T-cell (primary cell): ENCODE measurements around the gene PNPLA3. TPM values are rescaled to one million over a fixed set of nuclear protein-coding genes. Genes with fewer than 3 reads are reported as not detected.

ENCODE experiments used
- ATAC-seq, 4 experiments: fragments of 200-7000 bp in 3 of 4; fragments of 150-1000 bp in 1 of 4; cut with Tn5 transposase; replicated peaks in 1 of 4; 1 replicate in 3 of 4; 2 replicates in 1 of 4; pipeline ENCODE4 v1.10.0; 2021; ENCODE audit warnings: moderate library complexity in 3 of 4, mild to moderate bottlenecking in 2 of 4, moderate number of reproducible peaks in 1 of 4
- CTCF ChIA-PET, 2 donors: fragments of 300-600 bp; sonication (Branson Sonifier 250); formaldehyde crosslinking; loops; one replicate each; lab custom pipeline; 2022; ENCODE audit warnings: antibody characterized with exemption in 2 of 2; lab: Charles Lee
- POLR2A ChIA-PET, 2 donors: fragments of 300-600 bp; sonication (Branson Sonifier 250); formaldehyde crosslinking; loops; one replicate each; lab custom pipeline; 2022; ENCODE audit warnings: antibody characterized with exemption in 2 of 2; lab: Charles Lee
- DNase-seq, 35 experiments: peaks; one replicate each; pipeline versions ENCODE4 v3.0.0 to v3.0.0-alpha.2; 2013 to 2023
- H3K27ac ChIP-seq: one replicate; pipeline ENCODE4 v1.5.1; 2013; ENCODE audit warnings: low read length
- H3K27me3 ChIP-seq, 2 experiments: replicated peaks in 1 of 2; 1 replicate in 1 of 2; 2 replicates in 1 of 2; pipeline versions ENCODE4 v1.6.1 to v1.7.0; 2013; ENCODE audit warnings: low read length in 1 of 2, mixed read lengths in 1 of 2; ENCODE audit not compliant: control insufficient read depth in 2 of 2, insufficient read depth in 2 of 2; ENCODE audit errors: extremely low read depth in 1 of 2
- H3K36me3 ChIP-seq, 2 donors: 1 replicate in 1 of 2; 2 replicates in 1 of 2; pipeline versions ENCODE4 v1.6.1 to v1.7.0; 2013; ENCODE audit warnings: low read length in 1 of 2; ENCODE audit not compliant: control insufficient read depth in 2 of 2, insufficient read depth in 1 of 2; ENCODE audit errors: extremely low read depth in 1 of 2
- H3K4me1 ChIP-seq, 2 experiments: 1 replicate in 1 of 2; 2 replicates in 1 of 2; pipeline versions ENCODE4 v1.6.1 to v1.7.0; 2013; ENCODE audit warnings: low read length in 2 of 2, mixed read lengths in 1 of 2; ENCODE audit not compliant: insufficient read depth in 2 of 2, control insufficient read depth in 1 of 2; ENCODE audit errors: extremely low read depth in 1 of 2
- H3K4me3 ChIP-seq, 2 donors: 1 replicate in 1 of 2; 2 replicates in 1 of 2; pipeline versions ENCODE4 v1.5.1 to v1.7.0; 2013; ENCODE audit warnings: mild to moderate bottlenecking in 2 of 2, low read length in 1 of 2, moderate library complexity in 1 of 2; ENCODE audit not compliant: control insufficient read depth in 1 of 2; ENCODE audit errors: extremely low read depth in 1 of 2
- H3K9me3 ChIP-seq: 2 replicates; pipeline ENCODE4 v1.7.0; 2013
- H3K27ac Mint-ChIP-seq, 2 donors: one replicate each; pipeline ENCODE4 v1.8.0; 2020 to 2021; ENCODE audit warnings: mild to moderate bottlenecking in 2 of 2, mixed read lengths in 2 of 2
- H3K27me3 Mint-ChIP-seq, 2 donors: one replicate each; pipeline ENCODE4 v1.8.0; 2021 to 2022; ENCODE audit warnings: mixed read lengths in 2 of 2
- H3K36me3 Mint-ChIP-seq: one replicate; pipeline ENCODE4 v1.8.0; 2021; ENCODE audit warnings: mixed read lengths
- H3K4me1 Mint-ChIP-seq, 3 donors: one replicate each; pipeline ENCODE4 v1.8.0; 2020 to 2022; ENCODE audit warnings: mixed read lengths in 3 of 3, mild to moderate bottlenecking in 1 of 3
- H3K4me3 Mint-ChIP-seq, 3 donors: one replicate each; pipeline ENCODE4 v1.8.0; 2020 to 2022; ENCODE audit warnings: mild to moderate bottlenecking in 3 of 3, mixed read lengths in 3 of 3, moderate library complexity in 3 of 3
- H3K9me3 Mint-ChIP-seq, 3 donors: one replicate each; pipeline ENCODE4 v1.8.0; 2020 to 2022; ENCODE audit warnings: mixed read lengths in 3 of 3
- whole genome bisulfite sequencing: methylation state at CpG from one replicate; pipeline ENCODE4 v1.1.5; 2013; ENCODE audit warnings: missing lambda C conversion rate; ENCODE audit not compliant: insufficient coverage; 5-methylcytosine and 5-hydroxymethylcytosine counted together
- total RNA-seq, 35 experiments: library from RNA in 6 of 35; stranded (reverse) in 6 of 35; fragments of 120-200 nt in 1 of 35; gene quantifications; one replicate each; pipeline versions ENCODE4 v1.2.1 to v1.2.4 and lab custom pipeline; 2013 to 2026

Gene PNPLA3
- total RNA-seq, 5 donors from 2014 or later (not counting 1 experiment from before 2014, with no cell fraction given): 0.13 to 0.26 (median 0.16) TPM; not detected in 2

DNA sequence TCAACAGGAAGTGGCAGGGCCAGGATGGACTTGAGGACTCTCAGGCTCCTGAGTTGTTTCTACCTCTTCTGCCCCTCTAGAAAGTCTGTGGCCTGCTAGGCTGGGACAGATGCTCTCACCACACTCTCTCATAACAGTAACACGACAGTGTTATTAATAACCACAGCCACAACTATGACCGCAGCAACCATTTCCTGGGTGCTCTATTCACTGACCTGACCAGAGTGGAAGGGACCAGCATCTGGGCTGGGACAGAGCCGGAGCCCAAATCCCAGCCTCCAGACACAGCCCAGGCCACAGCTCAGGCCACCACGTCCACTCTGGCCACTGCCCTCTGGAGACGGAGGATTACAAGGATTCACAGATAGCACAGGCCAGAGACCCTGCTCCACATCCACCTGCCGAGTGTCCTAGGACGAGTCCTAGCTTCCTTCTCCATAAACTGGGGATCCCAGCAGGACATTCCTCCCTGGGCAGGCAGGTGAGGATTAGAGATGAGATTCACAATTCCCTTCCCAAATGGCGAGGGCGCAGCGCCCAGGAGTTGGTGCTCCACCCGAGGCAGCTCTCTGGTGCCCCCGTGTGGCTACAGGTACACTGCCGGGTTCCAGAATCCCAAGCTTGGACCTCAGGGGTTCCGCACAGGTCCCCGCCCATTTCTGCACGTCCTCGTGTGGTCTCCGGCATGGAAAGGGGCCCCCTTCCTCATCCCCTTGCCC, 38.8 kb upstream of the PNPLA3 start:
- Histone ChIP-seq H3K9me3 (no peaks in the 10 kb centered on the region), H3K27ac (no peak overlapping the region), H3K27me3 (peaks cover under 1 to 76% of the 10 kb centered on the region in 2 experiments), H3K4me3 (no peak overlapping the region), H3K4me1 (peaks cover 0 to 14% of the 10 kb centered on the region in 2 experiments), H3K36me3 (no peaks in the 10 kb centered on the region)
- WGBS: 13% methylated on average over 13 of the region's 18 CpGs
- Mint-ChIP-seq H3K27me3 (peaks cover 28 to 41% of the 10 kb centered on the region in 2 donors), H3K27ac (no peak overlapping the region), H3K36me3 (no peaks in the 10 kb centered on the region), H3K4me1 (no peaks in the 10 kb centered on the region), H3K4me3 (no peak overlapping the region), H3K9me3 (no peaks in the 10 kb centered on the region)
- DNase-seq (peak in 19 of 35 experiments; percentile 4 to 55 (median 21)), ATAC-seq (no peak)
- POLR2A ChIA-PET: no interaction called here
- CTCF ChIA-PET: interaction anchor here in 1 of 2 donors (0.5 kb wide), 1 partner anchor 758 kb away, joined by 3 read pairs; no protein-coding TSS in a partner anchor

DNA sequence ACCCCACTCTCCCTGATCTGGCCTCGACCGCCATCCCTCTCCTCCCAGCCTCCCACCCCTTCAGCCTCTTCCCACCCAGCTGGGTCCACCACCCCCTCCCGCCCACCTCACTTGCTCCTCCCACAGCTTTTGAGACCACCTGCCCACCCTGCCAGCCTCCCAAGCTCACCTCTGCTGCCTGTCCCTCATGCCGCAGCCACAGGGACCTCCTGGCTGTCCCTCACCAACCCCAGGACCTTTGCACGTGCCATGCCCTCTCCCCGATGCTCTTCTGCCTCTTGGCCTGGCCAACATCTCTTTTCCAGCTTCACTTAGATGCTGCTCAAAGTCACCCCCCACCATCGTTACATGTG, 38.3 kb upstream of the PNPLA3 start:
- H3K4me1 ChIP-seq: peaks cover 0 to 14% of the 10 kb centered on the region in 2 experiments
- H3K4me3 ChIP-seq: no peak overlapping the region
- 66% methylated on average over 6 of the region's 7 CpGs for WGBS
- no peak for DNase-seq
- no peaks in the 10 kb centered on the region for H3K36me3 ChIP-seq
- POLR2A ChIA-PET: no interaction called here
- no peak overlapping the region for H3K27ac Mint-ChIP-seq
- H3K36me3 Mint-ChIP-seq: no peaks in the 10 kb centered on the region
- peaks cover 0 to under 1% (median 0%) of the 10 kb centered on the region in 3 donors for H3K4me1 Mint-ChIP-seq
- H3K9me3 ChIP-seq: no peaks in the 10 kb centered on the region
- H3K27me3 Mint-ChIP-seq: peaks cover 28 to 44% of the 10 kb centered on the region in 2 donors
- no peak overlapping the region for H3K4me3 Mint-ChIP-seq
- no peaks in the 10 kb centered on the region for H3K9me3 Mint-ChIP-seq
- no peak overlapping the region for H3K27ac ChIP-seq
- CTCF ChIA-PET: interaction anchor here in 1 of 2 donors (0.5 kb wide), 1 partner anchor 758 kb away, joined by 3 read pairs; no protein-coding TSS in a partner anchor
- ATAC-seq: no peak
- H3K27me3 ChIP-seq: peaks cover 4 to 76% of the 10 kb centered on the region in 2 experiments

DNA sequence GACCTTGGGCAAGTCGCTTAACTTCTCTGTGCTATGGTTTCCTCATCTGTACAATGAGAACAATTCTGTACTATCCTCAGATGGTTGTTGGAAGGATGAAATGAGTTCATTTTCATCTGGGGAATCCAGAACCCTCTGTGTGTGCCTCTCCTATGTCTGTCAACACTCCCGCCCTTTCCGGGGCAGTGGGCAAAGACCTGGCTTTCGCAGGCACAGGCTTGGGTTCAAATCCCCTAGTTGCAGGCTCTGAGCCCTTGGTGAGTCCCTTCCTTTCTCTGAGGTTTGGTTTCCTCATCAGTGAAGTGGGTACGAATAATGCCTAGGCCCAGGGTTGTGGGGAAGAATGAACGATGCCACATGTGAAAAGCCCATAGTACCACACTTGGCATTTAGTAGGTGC, 37.8 kb upstream of the PNPLA3 start:
- H3K9me3 ChIP-seq: no peaks in the 10 kb centered on the region
- no peaks in the 10 kb centered on the region for H3K9me3 Mint-ChIP-seq
- WGBS: 100% methylated on average over 1 of the region's 6 CpGs
- peaks cover 25 to 46% of the 10 kb centered on the region in 2 donors for H3K27me3 Mint-ChIP-seq
- H3K27ac Mint-ChIP-seq: no peak overlapping the region
- no peak overlapping the region for H3K4me3 Mint-ChIP-seq
- ChIA-PET POLR2A (no interaction called here), CTCF (no interaction called here)
- H3K4me3 ChIP-seq: no peak overlapping the region
- H3K4me1 ChIP-seq: peaks cover 0 to 16% of the 10 kb centered on the region in 2 experiments
- no peaks in the 10 kb centered on the region for H3K36me3 Mint-ChIP-seq
- DNase-seq (no peak), ATAC-seq (no peak)
- H3K36me3 ChIP-seq: no peaks in the 10 kb centered on the region
- H3K4me1 Mint-ChIP-seq: peaks cover 0 to 3% (median 0%) of the 10 kb centered on the region in 3 donors
- peaks cover 5 to 79% of the 10 kb centered on the region in 2 experiments for H3K27me3 ChIP-seq
- H3K27ac ChIP-seq: no peak overlapping the region

DNA sequence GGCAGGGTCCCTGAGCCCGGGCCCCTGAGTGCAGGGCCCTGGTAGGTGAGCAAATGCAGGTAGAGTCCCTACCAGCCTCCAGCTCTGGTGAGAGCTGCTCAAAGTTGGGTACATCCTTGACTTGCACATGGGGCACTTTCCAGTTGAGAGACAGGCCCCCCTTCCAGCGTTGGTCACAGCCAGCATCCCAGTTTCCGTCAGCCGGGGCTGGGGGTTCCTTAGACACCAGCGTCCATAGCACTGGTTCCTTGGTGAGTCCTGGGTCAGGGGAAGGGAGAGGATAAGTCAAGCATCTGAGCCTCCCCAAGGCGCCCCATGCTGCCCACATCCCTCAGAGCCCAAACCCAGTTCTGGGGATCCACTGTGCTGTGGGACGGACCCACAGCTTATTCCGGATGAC, 37.4 kb upstream of the PNPLA3 start:
- 59% methylated on average over 4 of the region's 8 CpGs for WGBS
- CTCF ChIA-PET: interaction anchor here in 1 of 2 donors (0.7 kb wide), 1 partner anchor 507 kb away, joined by 3 read pairs; no protein-coding TSS in a partner anchor
- Mint-ChIP-seq H3K36me3 (no peaks in the 10 kb centered on the region), H3K27me3 (peaks cover 25 to 48% of the 10 kb centered on the region in 2 donors), H3K4me3 (no peak overlapping the region), H3K9me3 (no peaks in the 10 kb centered on the region), H3K27ac (no peak overlapping the region), H3K4me1 (peaks cover 0 to 3% (median 0%) of the 10 kb centered on the region in 3 donors)
- Histone ChIP-seq H3K27ac (no peak overlapping the region), H3K4me3 (no peak overlapping the region), H3K9me3 (no peaks in the 10 kb centered on the region), H3K36me3 (no peaks in the 10 kb centered on the region), H3K4me1 (peaks cover 0 to 20% of the 10 kb centered on the region in 2 experiments), H3K27me3 (peaks cover 5 to 80% of the 10 kb centered on the region in 2 experiments)
- POLR2A ChIA-PET: no interaction called here
- ATAC-seq: no peak
- DNase-seq: no peak

DNA sequence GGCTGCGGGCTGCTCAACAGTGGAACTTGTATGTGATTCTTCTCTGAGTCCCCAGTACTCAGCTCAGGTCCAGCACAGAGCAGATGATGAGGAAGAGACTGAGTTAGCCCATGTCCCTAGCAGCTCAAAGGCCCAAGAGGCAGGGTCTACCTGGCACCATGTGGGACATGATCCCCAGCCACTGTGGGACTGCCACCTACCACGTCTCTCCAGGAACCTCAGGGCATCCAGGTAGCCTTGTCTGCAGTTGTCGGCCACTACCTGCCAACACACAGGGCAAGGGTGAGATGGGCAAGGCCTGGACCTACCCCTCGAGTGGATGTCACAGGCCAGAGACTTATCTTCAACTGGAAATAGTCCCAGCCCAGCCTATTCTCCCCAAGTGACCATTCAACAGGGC, 36.2 kb upstream of the PNPLA3 start:
- ChIA-PET CTCF (no interaction called here), POLR2A (no interaction called here)
- Histone ChIP-seq H3K36me3 (no peaks in the 10 kb centered on the region), H3K4me1 (peaks cover 0 to 27% of the 10 kb centered on the region in 2 experiments), H3K27ac (no peak overlapping the region), H3K9me3 (no peaks in the 10 kb centered on the region), H3K4me3 (no peak overlapping the region), H3K27me3 (peaks cover 6 to 82% of the 10 kb centered on the region in 2 experiments)
- Mint-ChIP-seq H3K36me3 (no peaks in the 10 kb centered on the region), H3K9me3 (no peaks in the 10 kb centered on the region), H3K4me1 (peaks cover 0 to 6% (median 0%) of the 10 kb centered on the region in 3 donors), H3K27me3 (peaks cover 25 to 56% of the 10 kb centered on the region in 2 donors), H3K4me3 (no peak overlapping the region), H3K27ac (no peak overlapping the region)
- WGBS: 51% methylated on average over 3 of the region's 4 CpGs
- DNase-seq (no peak), ATAC-seq (no peak)

DNA sequence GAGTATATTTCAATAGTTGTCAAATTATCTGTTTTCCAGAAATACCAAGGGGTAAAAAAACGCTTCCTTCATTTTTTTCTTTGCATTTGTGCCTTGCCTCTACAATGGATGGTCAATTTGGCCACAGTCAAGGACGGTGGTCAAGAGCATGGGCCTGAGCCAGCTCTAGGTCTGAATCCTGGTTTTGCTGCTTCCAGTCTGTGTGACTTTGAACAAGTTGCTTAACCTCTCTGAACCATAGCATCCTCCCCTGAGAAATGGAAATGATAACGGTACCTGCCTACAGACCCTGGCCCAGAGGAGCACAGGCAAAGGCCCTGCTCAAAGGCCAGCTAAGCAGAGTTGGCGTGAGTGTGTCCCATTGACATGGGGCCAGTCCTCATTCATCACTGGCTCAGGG, 34.9 kb upstream of the PNPLA3 start:
- WGBS: 76% methylated on average over 3 of the region's 4 CpGs
- H3K27ac Mint-ChIP-seq: no peak overlapping the region
- no peaks in the 10 kb centered on the region for H3K9me3 Mint-ChIP-seq
- no peak overlapping the region for H3K4me3 Mint-ChIP-seq
- Histone ChIP-seq H3K9me3 (no peaks in the 10 kb centered on the region), H3K4me1 (peaks cover 0 to 22% of the 10 kb centered on the region in 2 experiments), H3K4me3 (no peak overlapping the region), H3K27me3 (peaks cover 7 to 84% of the 10 kb centered on the region in 2 experiments), H3K36me3 (no peaks in the 10 kb centered on the region), H3K27ac (no peak overlapping the region)
- POLR2A ChIA-PET: no interaction called here
- H3K27me3 Mint-ChIP-seq: peaks cover 28 to 66% of the 10 kb centered on the region in 2 donors
- DNase-seq: no peak
- no peak for ATAC-seq
- no peaks in the 10 kb centered on the region for H3K36me3 Mint-ChIP-seq
- H3K4me1 Mint-ChIP-seq: peaks cover 0 to 8% (median 0%) of the 10 kb centered on the region in 3 donors
- CTCF ChIA-PET: no interaction called here
